Testis (tissue), 3 donors: Measurements from ENCODE around the gene CELSR2. TPM values are rescaled to one million over a fixed set of nuclear protein-coding genes. Genes with fewer than 3 reads are reported as not detected.

Experiments
- DNase-seq: peaks from one replicate; pipeline ENCODE4 v3.0.0-alpha.2; 2019
- H3K27ac ChIP-seq, 2 donors: fragments of 200-600 bp; sonication (generic); one replicate each; pipeline ENCODE4 v1.5.1; 2019
- H3K27me3 ChIP-seq: fragments of 200-600 bp; sonication (generic); one replicate; pipeline ENCODE4 v1.5.1; 2019
- H3K36me3 ChIP-seq: fragments of 200-600 bp; sonication (generic); one replicate; pipeline ENCODE4 v1.5.1; 2017; ENCODE audit warnings: low read depth; ENCODE audit errors: missing control alignments
- H3K4me1 ChIP-seq: fragments of 200-600 bp; sonication (generic); one replicate; pipeline ENCODE4 v1.5.1; 2019
- H3K4me3 ChIP-seq, 2 donors: fragments of 200-600 bp; sonication (generic); one replicate each; pipeline ENCODE4 v1.5.1; 2017 to 2019
- H3K9me3 ChIP-seq: fragments of 200-600 bp; sonication (generic); one replicate; pipeline ENCODE4 v1.5.1; 2017
- POLR2A ChIP-seq: fragments of 450-650 bp; IDR thresholded peaks from one replicate; pipeline ENCODE4 v1.6.1; 2017; ENCODE audit warnings: antibody characterized with exemption, mild to moderate bottlenecking, moderate library complexity
- WGBS, 2 donors: methylation state at CpG; one replicate each; pipeline ENCODE4 v1.1.5; 2018; 5-methylcytosine and 5-hydroxymethylcytosine counted together
- intact Hi-C: fragments of 100-400 bp; cut with DNase I; formaldehyde crosslinking; loops from one replicate; pipeline ENCODE4 v1.15.1; 2023; ENCODE audit warnings: low total_unique reads
- polyA plus RNA-seq: library from polyadenylated mRNA; stranded (reverse); fragments of 350-450 nt; fragmentation: Illumina TruSeq; extraction: RNeasy Lipid Tissue Mini Kit (QIAGEN cat#74804); gene quantifications from one replicate; pipeline ENCODE4 v1.2.3, GENCODE V29; 2014; ENCODE audit warnings: low read depth, low replicate concordance; ENCODE audit not compliant: insufficient read depth
- total RNA-seq, 2 donors: library from RNA; depleted of rRNA; stranded (reverse); fragments of >200 nt; gene quantifications; one replicate each; pipeline ENCODE4 v1.2.3, GENCODE V29; 2016
- TF ChIP-seq, protein P1 (sequence below), 3 experiments: fragments of 450-650 bp in 2 of 3; fragments of 200-600 bp in 1 of 3; sonication (generic) in 1 of 3; IDR thresholded peaks; one replicate each; pipeline ENCODE4 v1.5.1; 2016 to 2019; ENCODE audit warnings: antibody characterized with exemption in 3 of 3, mild to moderate bottlenecking in 2 of 3, moderate library complexity in 1 of 3

The CELSR2 gene
- total and polyA plus RNA-seq, 3 donors from 2014 or later: 59.6 to 140 (median 107) TPM

DNA sequence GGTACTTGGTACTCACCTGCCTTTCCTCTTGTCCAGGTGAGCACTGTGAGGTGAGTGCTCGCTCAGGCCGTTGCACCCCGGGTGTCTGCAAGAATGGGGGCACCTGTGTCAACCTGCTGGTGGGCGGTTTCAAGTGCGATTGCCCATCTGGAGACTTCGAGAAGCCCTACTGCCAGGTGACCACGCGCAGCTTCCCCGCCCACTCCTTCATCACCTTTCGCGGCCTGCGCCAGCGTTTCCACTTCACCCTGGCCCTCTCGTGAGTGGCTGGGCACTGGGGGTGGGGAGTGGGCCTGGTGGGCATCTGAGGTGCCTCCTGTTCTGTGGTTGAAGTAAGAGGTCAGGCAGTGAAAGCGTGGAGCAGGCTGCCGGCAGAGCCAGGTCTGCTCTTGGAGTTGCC lies 11.7 kb downstream of the CELSR2 start:
- Histone ChIP-seq H3K4me1 (peaks cover 18% of the 10 kb centered on the region), H3K27ac (no peak overlapping the region), H3K9me3 (no peaks in the 10 kb centered on the region), H3K27me3 (no peaks in the 10 kb centered on the region), H3K4me3 (no peak overlapping the region), H3K36me3 (no peaks in the 10 kb centered on the region)
- TF ChIP-seq POLR2A: no peak
- TF ChIP-seq, protein P1, sequence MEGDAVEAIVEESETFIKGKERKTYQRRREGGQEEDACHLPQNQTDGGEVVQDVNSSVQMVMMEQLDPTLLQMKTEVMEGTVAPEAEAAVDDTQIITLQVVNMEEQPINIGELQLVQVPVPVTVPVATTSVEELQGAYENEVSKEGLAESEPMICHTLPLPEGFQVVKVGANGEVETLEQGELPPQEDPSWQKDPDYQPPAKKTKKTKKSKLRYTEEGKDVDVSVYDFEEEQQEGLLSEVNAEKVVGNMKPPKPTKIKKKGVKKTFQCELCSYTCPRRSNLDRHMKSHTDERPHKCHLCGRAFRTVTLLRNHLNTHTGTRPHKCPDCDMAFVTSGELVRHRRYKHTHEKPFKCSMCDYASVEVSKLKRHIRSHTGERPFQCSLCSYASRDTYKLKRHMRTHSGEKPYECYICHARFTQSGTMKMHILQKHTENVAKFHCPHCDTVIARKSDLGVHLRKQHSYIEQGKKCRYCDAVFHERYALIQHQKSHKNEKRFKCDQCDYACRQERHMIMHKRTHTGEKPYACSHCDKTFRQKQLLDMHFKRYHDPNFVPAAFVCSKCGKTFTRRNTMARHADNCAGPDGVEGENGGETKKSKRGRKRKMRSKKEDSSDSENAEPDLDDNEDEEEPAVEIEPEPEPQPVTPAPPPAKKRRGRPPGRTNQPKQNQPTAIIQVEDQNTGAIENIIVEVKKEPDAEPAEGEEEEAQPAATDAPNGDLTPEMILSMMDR (IDR thresholded peaks at IDR 0.05): no peak
- intact Hi-C loops: loop anchor here (5.0 kb wide), 1 partner anchor 141 kb away; no protein-coding TSS in a partner anchor
- WGBS, 2 donors: 95 to 100% methylated on average over 4 to 16 of the region's 16 CpGs
- DNase-seq: no peak

DNA sequence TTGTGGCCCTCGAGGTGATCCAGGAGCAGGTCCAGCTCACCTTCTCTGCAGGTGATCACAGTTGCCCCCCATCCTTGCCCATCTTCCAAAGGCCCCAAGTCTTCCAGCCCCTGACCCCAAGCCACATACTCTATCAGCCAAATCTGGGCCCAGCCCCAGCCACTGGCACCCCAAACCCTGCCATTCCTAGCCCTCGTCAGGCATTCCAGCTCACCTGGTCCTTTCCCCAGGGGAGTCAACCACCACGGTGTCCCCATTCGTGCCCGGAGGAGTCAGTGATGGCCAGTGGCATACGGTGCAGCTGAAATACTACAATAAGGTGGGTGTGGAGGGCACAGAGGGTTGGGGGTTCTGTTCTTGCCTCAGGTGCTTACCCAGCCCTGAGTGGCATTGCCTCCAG lies 12.2 kb downstream of the CELSR2 start:
- intact Hi-C loops: loop anchor here (5.0 kb wide), 1 partner anchor 141 kb away; no protein-coding TSS in a partner anchor
- Histone ChIP-seq H3K36me3 (no peaks in the 10 kb centered on the region), H3K27ac (no peak overlapping the region), H3K4me1 (peaks cover 16% of the 10 kb centered on the region), H3K4me3 (no peak overlapping the region), H3K9me3 (no peaks in the 10 kb centered on the region), H3K27me3 (no peaks in the 10 kb centered on the region)
- DNase-seq: no peak
- WGBS, 2 donors: 85 to 87% methylated on average over 6 of the region's 6 CpGs
- TF ChIP-seq POLR2A: no peak
- TF ChIP-seq, protein P1 (IDR thresholded peaks at IDR 0.05): no peak

DNA sequence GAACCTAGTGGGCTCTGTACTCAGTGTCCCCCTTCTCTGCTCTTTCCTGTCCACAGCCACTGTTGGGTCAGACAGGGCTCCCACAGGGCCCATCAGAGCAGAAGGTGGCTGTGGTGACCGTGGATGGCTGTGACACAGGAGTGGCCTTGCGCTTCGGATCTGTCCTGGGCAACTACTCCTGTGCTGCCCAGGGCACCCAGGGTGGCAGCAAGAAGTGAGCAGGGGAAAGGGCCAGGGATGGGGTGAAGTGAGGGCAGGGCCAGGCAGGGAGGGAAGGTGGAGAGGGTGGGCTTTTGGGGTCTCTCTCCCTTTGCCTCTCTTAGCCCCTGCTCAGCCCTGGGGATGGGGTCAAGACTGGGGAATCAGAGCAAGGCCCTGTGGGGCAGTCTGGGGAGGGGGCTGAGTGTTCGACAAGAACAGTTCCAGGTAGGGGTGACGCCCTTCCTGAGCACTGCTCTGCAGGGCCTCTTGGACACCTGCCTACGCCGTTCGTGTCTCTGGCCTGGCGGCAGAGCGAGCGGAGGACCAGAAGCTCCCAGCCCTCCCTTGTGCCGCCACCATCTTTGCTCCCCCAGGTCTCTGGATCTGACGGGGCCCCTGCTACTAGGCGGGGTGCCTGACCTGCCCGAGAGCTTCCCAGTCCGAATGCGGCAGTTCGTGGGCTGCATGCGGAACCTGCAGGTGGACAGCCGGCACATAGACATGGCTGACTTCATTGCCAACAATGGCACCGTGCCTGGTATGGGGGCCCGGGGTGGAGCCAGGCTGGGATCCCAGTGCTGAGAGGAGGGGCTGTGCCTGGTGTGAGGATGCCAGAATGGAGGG lies 13.1 kb downstream of the CELSR2 start:
- TF ChIP-seq POLR2A: no peak
- TF ChIP-seq, protein P1 (IDR thresholded peaks at IDR 0.05): no peak
- Histone ChIP-seq H3K9me3 (no peaks in the 10 kb centered on the region), H3K4me3 (no peak overlapping the region), H3K27me3 (no peaks in the 10 kb centered on the region), H3K36me3 (no peaks in the 10 kb centered on the region), H3K27ac (no peak overlapping the region), H3K4me1 (peaks cover 16% of the 10 kb centered on the region)
- intact Hi-C loops: loop anchor here (5.0 kb wide), 1 partner anchor 140 kb away; no protein-coding TSS in a partner anchor
- WGBS, 2 donors: 85 to 88% methylated on average over 19 to 20 of the region's 22 CpGs
- DNase-seq: no peak

DNA sequence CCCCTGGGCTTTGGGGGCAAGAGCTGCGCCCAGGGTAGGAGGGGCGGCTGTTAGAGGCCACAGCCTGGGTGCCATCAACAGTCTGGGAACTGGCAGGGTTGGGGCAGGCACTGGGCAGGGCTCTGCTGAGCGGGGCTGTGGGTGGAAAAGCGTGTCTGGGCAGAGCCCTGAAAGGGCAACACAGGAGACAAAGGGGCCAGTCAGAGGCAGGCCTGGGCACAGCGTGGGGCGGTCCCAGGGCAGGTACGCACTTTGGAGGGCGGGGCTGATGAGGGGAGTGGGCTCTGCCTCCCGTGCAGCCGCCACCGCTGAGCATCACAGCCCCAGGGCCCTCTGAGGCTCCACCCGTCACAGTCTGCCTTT lies 13.9 kb downstream of the CELSR2 start:
- peaks cover 16% of the 10 kb centered on the region for H3K4me1 ChIP-seq
- H3K36me3 ChIP-seq: no peaks in the 10 kb centered on the region
- intact Hi-C loops: loop anchor here (5.0 kb wide), 1 partner anchor 139 kb away; no protein-coding TSS in a partner anchor
- H3K9me3 ChIP-seq: no peaks in the 10 kb centered on the region
- no peak overlapping the region for H3K27ac ChIP-seq
- WGBS, 2 donors: 97% methylated on average over 9 of the region's 12 CpGs; no CpG with 5 or more reads in 1 of the 2 donors
- DNase-seq: no peak
- TF ChIP-seq, protein P1 (IDR thresholded peaks at IDR 0.05): no peak
- TF ChIP-seq POLR2A: no peak
- no peaks in the 10 kb centered on the region for H3K27me3 ChIP-seq
- no peak overlapping the region for H3K4me3 ChIP-seq
